Hair follicle dermal papilla cell (primary cell): ENCODE measurements around the gene METTL25. TPM values are rescaled to one million over a fixed set of nuclear protein-coding genes. Genes with fewer than 3 reads are reported as not detected.

Experiments
- total RNA-seq: library from RNA; depleted of rRNA; stranded (reverse); fragments of >200 nt; gene quantifications from 2 replicates; pipeline ENCODE4 v1.2.3, GENCODE V29; 2012

METTL25 gene
- total RNA-seq = 14.7 and 17.0 TPM in 2 replicates

GRCh38 chr12:82358200-82359114 is at the start of gene METTL25, which contains the start of gene CCDC59:
METTL25 (plus strand) TSS chr12:82358529; CDS start chr12:82358566, 37 bp downstream.
CCDC59 (minus strand) TSS chr12:82358387; CDS start chr12:82358376, 11 bp downstream.

Other genes with a start within 250 kb of the METTL25 start
- 24.8 and 35.2 TPM in 2 replicates for gene CCDC59, start 142 bp upstream of the METTL25 start, total RNA-seq